Measurements from ENCODE around the gene IGF2. TPM values are rescaled to one million over a fixed set of nuclear protein-coding genes. Genes with fewer than 3 reads are reported as not detected.

IGF2 gene
- polyA plus RNA-seq, 1 donor (not counting 4 experiments of a cell fraction or from before 2014, with no cell fraction given): not detected

DNA sequence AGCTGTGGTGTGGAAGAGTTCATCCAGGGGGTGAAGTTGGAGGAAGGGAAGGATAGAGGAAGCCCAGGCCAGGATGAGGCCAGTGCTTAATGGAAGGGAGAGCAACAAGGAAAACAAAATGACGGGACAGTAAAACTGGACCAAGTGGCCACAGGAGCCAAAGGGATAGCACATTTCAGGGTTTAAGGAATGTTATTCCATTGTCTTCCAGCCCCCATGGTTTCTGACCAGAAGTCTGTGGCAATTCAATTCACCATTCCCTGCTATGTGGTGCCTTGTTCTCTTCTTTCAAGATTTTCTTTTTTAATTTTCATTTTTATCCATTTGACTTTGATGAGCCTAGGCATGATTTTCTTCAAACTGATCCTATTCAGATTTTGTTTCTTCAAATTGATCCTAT is 22.5 kb downstream of the IGF2 start:
- Histone ChIP-seq H3K27me3 (ENCODE audit: control insufficient read depth, extremely low read depth, insufficient read depth, low read length) (peaks cover 30% of the 10 kb centered on the region), H4K20me1 (ENCODE audit: control insufficient read depth, extremely low read depth, insufficient read depth, low read length) (no peaks in the 10 kb centered on the region), H3K79me2 (ENCODE audit: control insufficient read depth, insufficient read depth, low read length) (no peaks in the 10 kb centered on the region), H3K9me1 (ENCODE audit: control insufficient read depth, extremely low read depth, insufficient read depth, low read length) (no peaks in the 10 kb centered on the region), H3K9me3 (ENCODE audit: control insufficient read depth, low read depth, low read length) (peaks cover 8% of the 10 kb centered on the region), H3K27ac (ENCODE audit: control insufficient read depth, insufficient read depth, low read length) (no peak overlapping the region), H3K4me1 (ENCODE audit: control insufficient read depth, extremely low read depth, insufficient read depth, low read length) (no peaks in the 10 kb centered on the region), H3K4me3 (ENCODE audit: control insufficient read depth in 2 of 3, extremely low read depth in 1 of 3, insufficient read depth in 2 of 3, low read depth in 1 of 3, low read length in 3 of 3) (no peak overlapping the region), H3K36me3 (ENCODE audit: control insufficient read depth in 2 of 2, extremely low read depth in 1 of 2, insufficient read depth in 2 of 2, low read length in 2 of 2) (no peaks in the 10 kb centered on the region), H2AFZ (ENCODE audit: control insufficient read depth, low read length) (no peak overlapping the region), H3K4me2 (ENCODE audit: control insufficient read depth, extremely low read depth, insufficient read depth, low read depth, low read length) (no peak overlapping the region), H3K9ac (ENCODE audit: control insufficient read depth, extremely low read depth, insufficient read depth, low read length) (no peak overlapping the region)
- dilution Hi-C loops (cut with MboI; ENCODE audit: extremely low pct_ligation_motif_present, low sequenced_read_pairs): no loop called here
- no peak for DNase-seq (ENCODE audit: low read depth, low spot score)
- FAIRE-seq: no peak
- no peak for TF ChIP-seq CTCF (optimal IDR thresholded peaks at IDR 0.05 in 1 of 3, IDR thresholded peaks at IDR 0.05 in 1 of 3, conservative IDR thresholded peaks at IDR 0.05 in 1 of 3; ENCODE audit: extremely low read depth in 1 of 3, insufficient read depth in 2 of 3, low read length in 3 of 3)
- TF ChIP-seq EZH2 (IDR thresholded peaks at IDR 0.05; ENCODE audit: low read length): no peak

- DNase-seq (ENCODE audit: low read depth, low spot score): no peak
- TF ChIP-seq CTCF (optimal IDR thresholded peaks at IDR 0.05 in 1 of 3, IDR thresholded peaks at IDR 0.05 in 1 of 3, conservative IDR thresholded peaks at IDR 0.05 in 1 of 3; ENCODE audit: extremely low read depth in 1 of 3, insufficient read depth in 2 of 3, low read length in 3 of 3): no peak
- Histone ChIP-seq H3K36me3 (ENCODE audit: control insufficient read depth in 2 of 2, extremely low read depth in 1 of 2, insufficient read depth in 2 of 2, low read length in 2 of 2) (no peaks in the 10 kb centered on the region), H3K9ac (ENCODE audit: control insufficient read depth, extremely low read depth, insufficient read depth, low read length) (no peak overlapping the region), H3K9me3 (ENCODE audit: control insufficient read depth, low read depth, low read length) (peaks cover 8% of the 10 kb centered on the region), H4K20me1 (ENCODE audit: control insufficient read depth, extremely low read depth, insufficient read depth, low read length) (no peaks in the 10 kb centered on the region), H3K79me2 (ENCODE audit: control insufficient read depth, insufficient read depth, low read length) (no peaks in the 10 kb centered on the region), H3K9me1 (ENCODE audit: control insufficient read depth, extremely low read depth, insufficient read depth, low read length) (no peaks in the 10 kb centered on the region), H3K4me2 (ENCODE audit: control insufficient read depth, extremely low read depth, insufficient read depth, low read depth, low read length) (no peak overlapping the region), H3K4me3 (ENCODE audit: control insufficient read depth in 2 of 3, extremely low read depth in 1 of 3, insufficient read depth in 2 of 3, low read depth in 1 of 3, low read length in 3 of 3) (no peak overlapping the region), H3K4me1 (ENCODE audit: control insufficient read depth, extremely low read depth, insufficient read depth, low read length) (no peaks in the 10 kb centered on the region), H3K27me3 (ENCODE audit: control insufficient read depth, extremely low read depth, insufficient read depth, low read length) (peaks cover 20% of the 10 kb centered on the region), H2AFZ (ENCODE audit: control insufficient read depth, low read length) (no peak overlapping the region), H3K27ac (ENCODE audit: control insufficient read depth, insufficient read depth, low read length) (no peak overlapping the region)
- dilution Hi-C loops (cut with MboI; ENCODE audit: extremely low pct_ligation_motif_present, low sequenced_read_pairs): no loop called here
- FAIRE-seq: no peak
Observed at GRCh38 chr11:2115308-2115707, 23.9 kb downstream of the IGF2 start.
